GM23248 (cell line): Measurements from ENCODE around the gene ZNF853.

ENCODE experiments used
- EZH2 ChIP-seq: fragments of 200-600 bp; sonication (generic); IDR thresholded peaks from 2 replicates; pipeline ENCODE4 v1.6.1; 2018; ENCODE audit warnings: antibody characterized with exemption, mild to moderate bottlenecking; ENCODE audit not compliant: insufficient read depth, poor library complexity, severe bottlenecking
- EZH2phosphoT487 ChIP-seq: fragments of 200-600 bp; sonication (generic); IDR thresholded peaks from 2 replicates; pipeline ENCODE4 v1.6.1; 2018; ENCODE audit warnings: antibody characterized with exemption, moderate library complexity, mild to moderate bottlenecking, low read depth; ENCODE audit not compliant: insufficient read depth

DNA sequence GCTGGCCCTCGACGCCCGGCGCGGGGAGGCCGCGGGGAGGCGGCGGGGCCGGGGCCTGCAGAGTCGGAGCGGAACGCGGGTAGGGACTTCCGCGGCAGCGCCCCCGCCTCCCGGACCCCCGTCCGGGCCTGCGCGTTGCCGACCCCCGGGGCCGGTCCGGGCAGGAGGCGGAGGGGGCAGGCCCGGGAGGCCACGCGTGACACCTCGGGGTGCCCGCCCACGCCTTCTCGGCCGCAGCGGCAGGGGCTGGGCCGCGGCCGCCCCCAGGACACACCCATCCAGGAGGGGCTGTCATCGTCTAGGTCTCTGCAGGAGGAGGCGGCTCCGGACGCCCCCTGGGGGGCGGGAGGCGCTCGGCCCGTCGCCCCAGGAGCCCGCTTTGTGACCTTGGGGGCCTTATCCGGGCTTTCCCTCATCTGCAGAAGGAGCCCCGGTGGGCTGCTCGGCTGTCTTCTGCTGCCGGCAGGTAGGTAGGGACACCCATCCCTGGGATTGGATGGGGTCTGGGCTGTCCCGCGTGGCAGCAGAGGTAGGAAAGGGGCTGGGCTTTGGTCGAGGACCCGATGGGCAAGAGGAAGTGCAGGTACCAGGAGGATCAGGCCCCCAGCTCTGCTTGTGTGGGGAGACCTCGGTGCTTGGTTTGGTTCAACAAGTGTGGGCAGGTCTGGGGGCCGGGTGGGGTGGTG, 22.3 kb downstream of the ZNF853 start:
- no peak for TF ChIP-seq EZH2phosphoT487
- no peak for TF ChIP-seq EZH2
